Osteoblast (primary cell): ENCODE data around the gene ATP13A1. TPM values are rescaled to one million over a fixed set of nuclear protein-coding genes. Genes with fewer than 3 reads are reported as not detected.
A peak's percentile ranks its signal among the peaks of the same experiment; 100 is the strongest.
"Not testable (repeated sequence)": the region's sequence is repeated elsewhere in the genome, so short reads cannot be mapped to it uniquely, and the experiment has no call there.

ENCODE experiments used
- DNase-seq: peaks from one replicate; pipeline ENCODE4 v3.0.0; 2011; ENCODE audit warnings: low spot score, mixed read lengths; ENCODE audit not compliant: insufficient read length; ENCODE audit errors: missing footprints
- H2AFZ ChIP-seq: 2 replicates; pipeline ENCODE4 v1.6.0; 2011; ENCODE audit warnings: mild to moderate bottlenecking, low read length
- H3K27ac ChIP-seq: 2 replicates; pipeline ENCODE4 v1.5.1; 2011; ENCODE audit warnings: mild to moderate bottlenecking, low read depth, low read length, moderate library complexity
- H3K27me3 ChIP-seq: 2 replicates; pipeline ENCODE4 v1.6.0; 2012; ENCODE audit warnings: mild to moderate bottlenecking, control low read depth, inconsistent platforms, low read length, moderate library complexity; ENCODE audit not compliant: insufficient read depth
- H3K36me3 ChIP-seq: 2 replicates; pipeline ENCODE4 v1.5.1; 2011; ENCODE audit warnings: mild to moderate bottlenecking, low read length, control low read depth, moderate library complexity; ENCODE audit not compliant: insufficient read depth
- H3K4me1 ChIP-seq: 2 replicates; pipeline ENCODE4 v1.5.1; 2011; ENCODE audit warnings: mild to moderate bottlenecking, low read length, control low read depth, moderate library complexity; ENCODE audit not compliant: insufficient read depth
- H3K4me2 ChIP-seq: 2 replicates; pipeline ENCODE4 v1.6.0; 2011; ENCODE audit warnings: mild to moderate bottlenecking, low read length; ENCODE audit not compliant: insufficient read depth
- H3K4me3 ChIP-seq: fragments of 200-600 bp; sonication (generic); 3 replicates; pipeline ENCODE4 v1.5.1; 2012; ENCODE audit warnings: mild to moderate bottlenecking, low read length, inconsistent platforms; ENCODE audit not compliant: insufficient read depth
- H3K79me2 ChIP-seq: 2 replicates; pipeline ENCODE4 v1.6.0; 2012; ENCODE audit warnings: mild to moderate bottlenecking, low read length, control low read depth, inconsistent platforms; ENCODE audit not compliant: insufficient read depth
- H3K9me3 ChIP-seq: 2 replicates; pipeline ENCODE4 v1.5.1; 2011; ENCODE audit warnings: low read depth, low read length, control low read depth
- H4K20me1 ChIP-seq: 2 replicates; pipeline ENCODE4 v1.6.0; 2012; ENCODE audit warnings: mild to moderate bottlenecking, low read length, control low read depth; ENCODE audit not compliant: insufficient read depth
- total RNA-seq: library from RNA; depleted of rRNA; stranded (reverse); fragments of >200 nt; gene quantifications from 2 replicates; pipeline ENCODE4 v1.2.3, GENCODE V29; 2012
- TF ChIP-seq, protein P1 (sequence below): IDR thresholded peaks from 2 replicates; pipeline ENCODE4 v1.5.1; 2011; ENCODE audit warnings: mild to moderate bottlenecking, low read depth, low read length, moderate library complexity; ENCODE audit errors: extremely low read depth

Gene ATP13A1
- total RNA-seq, 1 donor: 65.9 TPM

DNA sequence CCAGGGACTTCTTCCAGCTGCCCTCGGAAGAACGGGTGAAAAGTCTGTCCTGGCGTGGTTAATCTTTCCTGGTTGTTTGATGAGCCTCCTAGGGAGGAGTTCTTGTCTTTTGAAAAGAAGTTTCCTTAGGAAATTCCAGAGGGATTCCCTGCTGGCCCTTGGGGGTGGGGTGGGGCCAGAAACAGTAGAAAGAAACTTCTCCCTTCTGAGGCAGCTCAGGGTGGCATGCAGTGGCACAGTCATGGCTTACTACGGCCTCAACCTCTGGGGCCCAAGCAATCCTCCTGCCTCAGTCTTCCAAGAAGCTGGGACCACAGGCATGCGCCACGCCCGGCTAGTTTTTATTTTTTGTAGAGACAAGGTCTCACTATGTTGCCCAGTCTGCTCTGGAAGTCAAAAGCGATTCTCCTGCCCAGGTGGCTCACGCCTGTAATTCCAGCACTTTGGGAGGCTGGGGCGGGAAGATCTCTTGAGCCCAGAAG, 6.6 kb upstream of the ATP13A1 start:
- peaks cover 12% of the 10 kb centered on the region for H3K4me1 ChIP-seq
- H3K27me3 ChIP-seq: no peaks in the 10 kb centered on the region
- H3K27ac ChIP-seq: no peak overlapping the region
- H3K9me3 ChIP-seq: no peaks in the 10 kb centered on the region
- H2AFZ ChIP-seq: peak overlapping the region; percentile 98
- TF ChIP-seq, protein P1, sequence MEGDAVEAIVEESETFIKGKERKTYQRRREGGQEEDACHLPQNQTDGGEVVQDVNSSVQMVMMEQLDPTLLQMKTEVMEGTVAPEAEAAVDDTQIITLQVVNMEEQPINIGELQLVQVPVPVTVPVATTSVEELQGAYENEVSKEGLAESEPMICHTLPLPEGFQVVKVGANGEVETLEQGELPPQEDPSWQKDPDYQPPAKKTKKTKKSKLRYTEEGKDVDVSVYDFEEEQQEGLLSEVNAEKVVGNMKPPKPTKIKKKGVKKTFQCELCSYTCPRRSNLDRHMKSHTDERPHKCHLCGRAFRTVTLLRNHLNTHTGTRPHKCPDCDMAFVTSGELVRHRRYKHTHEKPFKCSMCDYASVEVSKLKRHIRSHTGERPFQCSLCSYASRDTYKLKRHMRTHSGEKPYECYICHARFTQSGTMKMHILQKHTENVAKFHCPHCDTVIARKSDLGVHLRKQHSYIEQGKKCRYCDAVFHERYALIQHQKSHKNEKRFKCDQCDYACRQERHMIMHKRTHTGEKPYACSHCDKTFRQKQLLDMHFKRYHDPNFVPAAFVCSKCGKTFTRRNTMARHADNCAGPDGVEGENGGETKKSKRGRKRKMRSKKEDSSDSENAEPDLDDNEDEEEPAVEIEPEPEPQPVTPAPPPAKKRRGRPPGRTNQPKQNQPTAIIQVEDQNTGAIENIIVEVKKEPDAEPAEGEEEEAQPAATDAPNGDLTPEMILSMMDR: no peak
- no peaks in the 10 kb centered on the region for H3K36me3 ChIP-seq
- peak overlapping the region; percentile 94 for H3K4me2 ChIP-seq
- H3K4me3 ChIP-seq: peak overlapping the region; percentile 95
- H4K20me1 ChIP-seq: no peaks in the 10 kb centered on the region
- peaks cover 17% of the 10 kb centered on the region for H3K79me2 ChIP-seq
- DNase-seq: peak; percentile 10

DNA sequence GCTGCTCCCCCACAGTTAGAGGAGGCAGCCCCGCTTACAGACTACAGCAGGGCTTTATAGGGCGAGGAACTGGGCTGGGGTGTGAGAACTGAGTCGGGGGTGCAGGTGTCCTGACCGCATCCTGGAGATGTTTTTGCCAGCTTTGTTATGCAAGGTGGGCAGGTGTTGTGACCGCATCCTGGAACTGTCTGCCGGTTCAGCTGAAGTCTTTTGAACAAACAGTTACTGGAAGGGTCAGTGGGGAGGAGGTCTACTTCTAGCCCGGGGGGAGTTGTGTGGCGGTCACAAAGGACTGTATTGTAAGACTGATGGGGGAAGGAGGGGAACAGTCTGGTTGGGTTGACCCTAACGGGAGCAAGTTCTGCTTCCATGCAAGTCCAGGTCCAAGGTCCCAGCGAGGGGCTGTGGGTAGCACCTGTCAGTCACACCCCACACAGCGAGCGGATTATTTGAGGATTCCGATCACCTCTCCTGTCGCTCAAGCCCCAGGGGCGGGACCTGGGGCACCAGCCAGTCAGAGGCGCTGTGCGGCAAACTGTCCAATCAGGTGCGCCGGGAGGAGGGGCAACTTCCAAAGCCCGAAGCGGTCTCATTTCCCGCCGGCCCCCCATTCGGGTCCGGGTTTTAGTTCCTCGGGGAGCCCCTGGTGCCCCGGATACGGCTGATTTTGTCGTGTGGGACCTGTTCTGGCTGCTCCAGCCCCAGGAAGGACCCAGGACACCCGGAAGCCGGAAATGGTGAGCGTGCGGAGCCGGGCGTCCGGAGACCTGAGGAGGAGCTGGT, 4.9 kb upstream of the ATP13A1 start, which contains the start of gene ZNF101:
Gene ZNF101 (plus strand): TSS at position 610 of the 783 bp plus-strand sequence. CDS start 125 bp downstream, at position 735.
- peaks cover 17% of the 10 kb centered on the region for H3K79me2 ChIP-seq
- peak; percentile 98 for DNase-seq
- H3K27ac ChIP-seq: peak within 1 kb of the TSS; percentile 83
- TF ChIP-seq, protein P1: no peak
- H3K4me1 ChIP-seq: peaks cover 12% of the 10 kb centered on the region
- no peaks in the 10 kb centered on the region for H3K27me3 ChIP-seq
- peak within 1 kb of the TSS; percentile 95 for H3K4me3 ChIP-seq
- H3K4me2 ChIP-seq: peak within 1 kb of the TSS; percentile 94
- no peaks in the 10 kb centered on the region for H3K36me3 ChIP-seq
- H2AFZ ChIP-seq: peak within 1 kb of the TSS; percentile 98
- H4K20me1 ChIP-seq: no peaks in the 10 kb centered on the region
- H3K9me3 ChIP-seq: no peaks in the 10 kb centered on the region

DNA sequence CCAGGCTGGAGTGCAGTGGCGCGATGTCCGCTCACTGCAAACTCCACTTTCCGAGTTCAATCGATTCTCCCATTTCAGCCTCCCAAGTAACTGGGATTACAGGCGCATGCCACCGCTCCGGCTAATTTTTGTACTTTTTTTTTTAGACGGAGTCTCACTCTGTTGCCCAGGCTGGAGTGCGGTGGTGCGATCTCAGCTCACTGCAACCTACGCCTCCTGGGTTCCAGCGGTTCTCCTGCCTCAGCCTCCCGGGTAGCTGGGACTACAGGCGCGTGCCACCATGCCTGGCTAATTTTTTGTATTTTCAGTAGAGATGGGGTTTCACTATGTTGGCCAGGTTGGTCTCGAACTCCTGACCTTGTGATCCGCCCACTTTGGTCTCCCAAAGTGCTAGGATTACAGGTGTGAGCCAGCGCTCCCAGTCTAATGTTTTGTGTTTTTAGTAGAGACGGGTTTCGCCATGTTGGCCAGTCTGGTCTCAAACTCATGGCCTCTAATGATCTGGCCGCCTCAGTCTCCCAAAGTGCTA, 2.0 kb upstream of the ATP13A1 start:
- not testable (repeated sequence) for H3K27me3 ChIP-seq, DNase-seq, H3K9me3 ChIP-seq, H3K4me2 ChIP-seq, H2AFZ ChIP-seq, H3K36me3 ChIP-seq, H3K4me3 ChIP-seq, H3K27ac ChIP-seq
- peaks cover 24% of the 10 kb centered on the region for H3K4me1 ChIP-seq
- H4K20me1 ChIP-seq: peaks cover 22% of the 10 kb centered on the region
- peaks cover 43% of the 10 kb centered on the region for H3K79me2 ChIP-seq

DNA sequence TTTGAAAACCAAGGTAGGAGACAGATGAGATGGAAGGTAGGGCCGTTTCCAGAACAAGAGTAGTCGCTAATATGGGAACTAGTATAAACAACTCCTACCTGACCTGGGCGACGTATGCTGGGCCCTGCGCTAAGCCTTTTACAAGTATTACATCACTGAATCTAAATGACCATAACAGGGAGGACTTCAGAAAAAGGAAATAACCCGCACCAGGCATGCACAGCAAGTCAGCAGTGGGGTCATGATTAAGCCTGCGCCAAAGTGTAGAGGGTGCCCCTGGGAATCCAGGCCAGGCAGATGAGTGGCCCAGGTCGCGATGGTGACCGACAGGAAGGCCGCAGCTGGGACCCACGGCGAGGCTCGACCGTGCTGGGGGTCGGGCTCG, 613 bp downstream of the ATP13A1 start:
- Histone ChIP-seq H3K36me3 (peaks cover 21% of the 10 kb centered on the region), H3K4me2 (peak overlapping the region; percentile 90), H3K4me1 (peaks cover 12% of the 10 kb centered on the region), H3K79me2 (peaks cover 43% of the 10 kb centered on the region), H3K9me3 (no peaks in the 10 kb centered on the region), H3K4me3 (peak overlapping the region; percentile 85), H2AFZ (peak overlapping the region; percentile 93), H4K20me1 (peaks cover 22% of the 10 kb centered on the region), H3K27me3 (no peaks in the 10 kb centered on the region), H3K27ac (peak overlapping the region; percentile 87)
- TF ChIP-seq, protein P1: no peak
- no peak for DNase-seq
